Left kidney (tissue), 8 donors: Measurements from ENCODE around the gene ATP5MG. TPM values are rescaled to one million over a fixed set of nuclear protein-coding genes. Genes with fewer than 3 reads are reported as not detected.

Experiments
- DNase-seq: peaks from one replicate; pipeline ENCODE4 v3.0.0-alpha.2; 2013
- long read RNA-seq, 8 donors: transcript quantifications; one replicate each; lab custom pipeline, GENCODE V29; 2026
- polyA plus RNA-seq: library from polyadenylated mRNA; unstranded; fragments of 120-200 nt; gene quantifications from one replicate; pipeline ENCODE4 v1.2.1, GENCODE V29; 2013; ENCODE audit not compliant: insufficient read length

The ATP5MG gene
- polyA plus RNA-seq = 383 TPM
- long read RNA-seq, donor 1, transcript ATP5MG-201 (3 exons, 1,577 nt) = major isoform, 391 of 469 reads
- long read RNA-seq, donor 1, transcript ATP5MG-203 (2 exons, 1,582 nt) = minor isoform, 71 of 469 reads
- long read RNA-seq, donor 1, transcript ATP5MG-208 (2 exons, 623 nt) = minor isoform, 6 of 469 reads
- long read RNA-seq, donor 1, partial matches to known transcripts = 0 of 469 reads
- long read RNA-seq, donor 1, other reads (novel, unspliced or antisense) = 0 of 469 reads
- long read RNA-seq, donor 2, transcript ATP5MG-208 (2 exons, 623 nt) = minor isoform, 12 of 380 reads
- long read RNA-seq, donor 2, transcript ATP5MG-201 (3 exons, 1,577 nt) = major isoform, 325 of 380 reads
- long read RNA-seq, donor 2, transcript ATP5MG-203 (2 exons, 1,582 nt) = minor isoform, 41 of 380 reads
- long read RNA-seq, donor 2, partial matches to known transcripts = 0 of 380 reads
- long read RNA-seq, donor 2, other reads (novel, unspliced or antisense) = 0 of 380 reads
- long read RNA-seq, donor 3, transcript ATP5MG-203 (2 exons, 1,582 nt) = minor isoform, 26 of 332 reads
- long read RNA-seq, donor 3, transcript ATP5MG-201 (3 exons, 1,577 nt) = major isoform, 302 of 332 reads
- long read RNA-seq, donor 3, partial matches to known transcripts = 0 of 332 reads
- long read RNA-seq, donor 3, other reads (novel, unspliced or antisense) = 0 of 332 reads
- long read RNA-seq, donor 4, transcript ATP5MG-201 (3 exons, 1,577 nt) = major isoform, 101 of 153 reads
- long read RNA-seq, donor 4, transcript ATP5MG-203 (2 exons, 1,582 nt) = minor isoform, 26 of 153 reads
- long read RNA-seq, donor 4, partial matches to known transcripts = 25 of 153 reads
- long read RNA-seq, donor 4, other reads (novel, unspliced or antisense) = 0 of 153 reads
- long read RNA-seq, donor 5, transcript ATP5MG-208 (2 exons, 623 nt) = minor isoform, 9 of 905 reads
- long read RNA-seq, donor 5, transcript ATP5MG-201 (3 exons, 1,577 nt) = major isoform, 807 of 905 reads
- long read RNA-seq, donor 5, transcript ATP5MG-203 (2 exons, 1,582 nt) = minor isoform, 86 of 905 reads
- long read RNA-seq, donor 5, partial matches to known transcripts = 0 of 905 reads
- long read RNA-seq, donor 5, other reads (novel, unspliced or antisense) = 0 of 905 reads
- long read RNA-seq, donor 6, transcript ATP5MG-201 (3 exons, 1,577 nt) = major isoform, 404 of 568 reads
- long read RNA-seq, donor 6, transcript ATP5MG-208 (2 exons, 623 nt) = minor isoform, 8 of 568 reads
- long read RNA-seq, donor 6, transcript ATP5MG-203 (2 exons, 1,582 nt) = minor isoform, 68 of 568 reads
- long read RNA-seq, donor 6, partial matches to known transcripts = 80 of 568 reads
- long read RNA-seq, donor 6, other reads (novel, unspliced or antisense) = 5 of 568 reads
- long read RNA-seq, donor 7, transcript ATP5MG-208 (2 exons, 623 nt) = minor isoform, 7 of 754 reads
- long read RNA-seq, donor 7, transcript ATP5MG-203 (2 exons, 1,582 nt) = minor isoform, 77 of 754 reads
- long read RNA-seq, donor 7, transcript ATP5MG-201 (3 exons, 1,577 nt) = major isoform, 606 of 754 reads
- long read RNA-seq, donor 7, partial matches to known transcripts = 51 of 754 reads
- long read RNA-seq, donor 7, other reads (novel, unspliced or antisense) = 7 of 754 reads
- long read RNA-seq, donor 8, transcript ATP5MG-203 (2 exons, 1,582 nt) = minor isoform, 22 of 216 reads
- long read RNA-seq, donor 8, transcript ATP5MG-201 (3 exons, 1,577 nt) = major isoform, 185 of 216 reads
- long read RNA-seq, donor 8, partial matches to known transcripts = 6 of 216 reads
- long read RNA-seq, donor 8, other reads (novel, unspliced or antisense) = 0 of 216 reads

- DNase-seq = peak; percentile 94
Measured at GRCh38 chr11:118401151-118401879, at the start of gene ATP5MG. Gene ATP5MG, plus strand, starts transcription at chr11:118401606. Its CDS starts 60 bp downstream, at chr11:118401666.

DNA sequence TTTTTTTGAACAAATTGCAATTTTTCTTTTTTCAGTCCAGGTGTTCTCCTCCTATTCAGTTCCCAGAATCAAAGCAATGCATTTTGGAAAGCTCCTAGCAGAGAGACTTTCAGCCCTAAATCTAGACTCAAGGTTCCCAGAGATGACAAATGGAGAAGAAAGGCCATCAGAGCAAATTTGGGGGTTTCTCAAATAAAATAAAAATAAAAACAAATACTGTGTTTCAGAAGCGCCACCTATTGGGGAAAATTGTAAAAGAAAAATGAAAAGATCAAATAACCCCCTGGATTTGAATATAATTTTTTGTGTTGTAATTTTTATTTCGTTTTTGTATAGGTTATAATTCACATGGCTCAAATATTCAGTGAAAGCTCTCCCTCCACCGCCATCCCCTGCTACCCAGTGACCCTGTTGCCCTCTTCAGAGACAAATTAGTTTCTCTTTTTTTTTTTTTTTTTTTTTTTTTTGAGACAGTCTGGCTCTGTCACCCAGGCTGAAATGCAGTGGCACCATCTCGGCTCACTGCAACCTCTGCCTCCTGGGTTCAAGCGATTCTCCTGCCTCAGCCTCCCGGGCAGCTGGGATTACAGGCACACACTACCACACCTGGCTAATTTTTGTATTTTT lies 48.2 kb upstream of the ATP5MG start:
- peak; percentile 15 for DNase-seq

GRCh38 chr11:118358071-118358470 lies 43.3 kb upstream of the ATP5MG start:
- DNase-seq = no peak

GRCh38 chr11:118359295-118359958 lies 42.0 kb upstream of the ATP5MG start, which contains the start of gene UBE4A:
Gene UBE4A, plus strand, starts transcription at chr11:118359600. Its CDS starts 5,481 bp downstream, at chr11:118365081.
- DNase-seq = peak; percentile 92

- no peak for DNase-seq
Measured at GRCh38 chr11:118364956-118365615, 36.3 kb upstream of the ATP5MG start.

DNA sequence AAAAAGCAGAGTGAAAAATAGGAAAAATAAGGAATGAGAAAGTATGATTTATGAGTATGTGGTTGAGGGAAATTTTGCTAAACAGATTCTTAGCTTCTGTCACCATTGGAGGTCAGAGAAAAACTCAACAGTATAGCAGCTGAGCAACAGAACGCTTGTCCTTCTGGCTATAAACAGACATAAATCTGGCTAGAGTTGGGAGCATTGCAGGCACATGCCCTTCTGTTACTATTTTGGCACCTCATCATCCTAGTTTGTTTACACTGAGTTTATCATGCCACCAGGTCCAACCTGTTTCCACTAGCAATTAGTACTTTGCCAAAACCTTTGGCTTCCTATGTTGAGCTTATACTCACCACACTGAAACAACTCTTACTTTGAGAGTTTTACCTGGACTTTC lies 35.1 kb upstream of the ATP5MG start:
- DNase-seq = no peak

- DNase-seq = no peak
Measured at GRCh38 chr11:118370774-118371173, 30.6 kb upstream of the ATP5MG start.

DNA sequence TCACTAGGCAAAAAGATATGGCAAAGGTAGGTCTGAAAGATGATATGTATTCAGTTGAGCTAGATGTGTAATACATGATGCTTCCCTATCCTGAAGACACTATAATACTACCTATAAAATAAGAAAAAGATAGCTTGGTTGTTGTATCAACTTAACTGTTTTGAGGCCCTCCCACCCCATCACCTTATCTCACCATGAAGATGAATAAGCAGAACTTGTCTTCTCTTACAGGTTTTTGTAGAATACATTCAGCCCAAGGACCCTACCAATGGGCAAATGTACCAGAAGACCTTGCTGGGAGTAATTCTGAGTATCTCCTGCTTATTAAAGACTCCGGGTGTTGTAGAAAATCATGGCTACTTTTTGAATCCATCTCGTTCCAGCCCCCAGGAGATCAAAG lies 28.1 kb upstream of the ATP5MG start:
- DNase-seq = no peak

GRCh38 chr11:118373871-118374270 lies 27.5 kb upstream of the ATP5MG start:
- DNase-seq = no peak

GRCh38 chr11:118374729-118375128 lies 26.7 kb upstream of the ATP5MG start:
- no peak for DNase-seq

DNA sequence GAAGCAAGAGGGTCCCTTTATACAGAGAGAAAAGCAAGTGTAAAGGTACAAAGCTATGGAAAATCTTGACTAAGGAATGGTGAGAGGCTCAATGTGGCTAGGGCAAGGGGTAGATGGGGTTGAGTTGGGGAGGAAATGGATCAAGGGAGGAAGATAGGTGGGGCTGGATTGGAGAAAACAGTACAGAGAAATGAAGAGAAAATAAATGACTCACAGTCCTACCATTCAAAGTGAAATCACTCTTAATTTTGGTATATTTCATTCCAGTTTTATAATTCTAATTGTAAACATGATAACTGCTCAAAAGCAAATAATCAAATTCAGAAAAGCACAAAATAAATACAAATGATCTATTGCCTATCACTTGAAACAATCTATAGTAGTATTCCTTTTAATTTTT lies 25.4 kb upstream of the ATP5MG start:
- no peak for DNase-seq

DNA sequence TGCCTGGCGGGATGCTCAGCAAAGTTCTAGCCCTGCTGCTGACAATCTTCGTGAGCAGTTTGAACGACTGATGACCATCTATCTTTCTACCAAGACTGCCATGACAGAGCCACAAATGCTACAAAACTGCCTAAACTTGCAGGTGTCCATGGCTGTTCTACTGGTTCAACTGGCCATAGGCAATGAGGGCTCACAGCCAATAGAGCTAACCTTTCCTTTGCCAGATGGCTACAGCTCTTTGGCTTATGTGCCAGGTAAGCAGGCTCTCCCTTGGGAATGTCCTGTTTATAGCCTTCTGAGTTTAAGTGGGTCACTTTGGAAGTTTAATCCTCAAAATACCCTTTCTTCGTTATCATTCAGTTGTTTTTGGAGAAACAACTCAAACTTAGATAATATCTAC lies 21.9 kb upstream of the ATP5MG start:
- no peak for DNase-seq

DNA sequence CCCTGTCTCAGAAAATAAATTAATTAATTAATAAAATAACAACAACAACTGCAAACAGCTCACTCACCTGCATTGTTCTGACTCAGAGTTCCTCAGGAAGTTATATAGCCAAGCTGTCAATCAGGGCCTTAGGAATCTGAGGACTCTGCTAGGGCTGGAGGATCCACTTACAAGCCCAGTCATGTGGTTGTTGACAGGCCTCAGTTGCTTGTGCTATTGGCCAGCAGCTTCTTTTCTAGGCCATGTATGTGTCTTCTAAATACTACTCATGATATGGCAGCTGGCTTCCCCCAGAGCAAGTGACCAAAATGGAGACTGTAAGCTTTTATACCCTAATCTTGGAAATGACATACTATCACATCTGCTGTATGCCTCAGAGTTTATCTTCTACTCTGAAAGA lies 20.8 kb upstream of the ATP5MG start:
- DNase-seq = no peak

GRCh38 chr11:118382954-118383353 lies 18.5 kb upstream of the ATP5MG start:
- DNase-seq = no peak

DNA sequence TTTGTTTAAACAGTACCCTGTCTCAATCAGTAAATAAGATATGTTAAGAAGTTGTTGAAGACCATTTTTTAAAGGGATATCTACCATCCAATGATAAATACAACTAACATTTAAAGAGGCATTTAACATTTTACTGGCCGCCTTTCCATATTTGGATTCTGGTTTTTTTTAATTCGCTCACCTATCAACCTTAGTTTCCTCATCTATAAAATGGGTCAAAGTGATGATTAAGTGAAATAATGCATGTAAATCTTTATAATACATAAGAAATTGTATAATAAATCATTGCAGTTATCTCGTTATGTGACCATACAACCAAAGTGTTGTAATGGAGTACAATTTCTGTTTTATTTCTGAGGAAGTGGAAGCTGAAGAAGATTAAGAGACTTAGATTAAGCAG lies 17.7 kb upstream of the ATP5MG start:
- DNase-seq = no peak

DNA sequence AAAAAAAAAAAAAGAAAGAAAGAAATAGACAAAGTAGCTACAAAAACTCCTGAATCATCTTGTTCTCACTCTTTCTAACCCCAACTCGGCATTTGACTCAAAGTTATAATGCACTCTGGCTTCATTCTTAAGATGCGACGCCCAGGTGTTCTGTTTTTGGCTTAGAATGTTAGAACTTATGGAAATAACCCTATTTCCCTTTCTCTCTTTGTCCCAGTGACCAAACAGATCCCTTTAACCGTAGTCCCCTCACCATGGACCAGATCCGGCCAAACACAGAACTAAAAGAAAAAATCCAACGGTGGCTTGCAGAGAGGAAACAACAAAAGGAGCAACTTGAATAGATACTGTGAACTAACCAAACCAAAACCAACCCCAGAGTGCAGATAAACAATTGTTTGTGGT lies 5.3 kb upstream of the ATP5MG start:
- no peak for DNase-seq

GRCh38 chr11:118397448-118397847 lies 4.0 kb upstream of the ATP5MG start:
- no peak for DNase-seq

- no peak for DNase-seq
Measured at GRCh38 chr11:118398791-118399559, 2.4 kb upstream of the ATP5MG start.
